Omental fat pad (tissue), 4 donors: ENCODE data around the gene DSTYK. TPM values are rescaled to one million over a fixed set of nuclear protein-coding genes. Genes with fewer than 3 reads are reported as not detected.
"Not testable (repeated sequence)": the region's sequence is repeated elsewhere in the genome, so short reads cannot be mapped to it uniquely, and the experiment has no call there.

Source experiments
- ATAC-seq: fragments of 150-250 bp; one replicate; pipeline ENCODE4 v1.9.1; 2016; ENCODE audit warnings: mild to moderate bottlenecking, moderate library complexity; ENCODE audit not compliant: low FRiP score
- DNase-seq: peaks from one replicate; pipeline ENCODE4 v3.0.0-alpha.2; 2019; ENCODE audit warnings: low spot score
- total RNA-seq, 4 donors: library from RNA; depleted of rRNA; stranded (reverse); fragments of >200 nt; gene quantifications; one replicate each; pipeline ENCODE4 v1.1.0, GENCODE V29; 2016
- TF ChIP-seq, protein P1 (sequence below), 3 donors: fragments of 450-650 bp; IDR thresholded peaks; one replicate each; pipeline ENCODE4 v1.5.1; 2016 to 2017; ENCODE audit warnings: antibody characterized with exemption in 3 of 3, mild to moderate bottlenecking in 3 of 3, moderate library complexity in 2 of 3

DSTYK gene
- total RNA-seq, 4 donors from 2014 or later: 7.6 to 13.0 (median 11.4) TPM

DNA sequence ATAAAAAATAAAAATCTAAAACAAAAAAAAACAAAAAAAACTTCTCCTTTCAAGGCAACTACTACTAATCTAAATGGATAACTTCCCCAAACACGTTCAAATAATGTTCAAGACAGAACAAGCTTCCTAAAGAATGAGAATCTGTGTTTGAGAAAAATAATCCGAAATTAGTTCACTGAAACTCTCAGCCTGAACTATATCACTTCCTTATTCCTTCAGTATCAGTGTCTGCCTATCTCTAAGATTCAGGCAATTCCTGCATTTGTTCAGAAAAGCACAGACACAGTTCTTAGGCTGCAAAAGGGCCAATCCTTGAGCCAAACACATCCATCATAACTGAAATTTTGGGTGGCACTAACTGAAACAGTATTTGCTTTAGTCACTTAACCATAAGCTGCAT is 22.4 kb downstream of the DSTYK start:
- TF ChIP-seq, protein P1, sequence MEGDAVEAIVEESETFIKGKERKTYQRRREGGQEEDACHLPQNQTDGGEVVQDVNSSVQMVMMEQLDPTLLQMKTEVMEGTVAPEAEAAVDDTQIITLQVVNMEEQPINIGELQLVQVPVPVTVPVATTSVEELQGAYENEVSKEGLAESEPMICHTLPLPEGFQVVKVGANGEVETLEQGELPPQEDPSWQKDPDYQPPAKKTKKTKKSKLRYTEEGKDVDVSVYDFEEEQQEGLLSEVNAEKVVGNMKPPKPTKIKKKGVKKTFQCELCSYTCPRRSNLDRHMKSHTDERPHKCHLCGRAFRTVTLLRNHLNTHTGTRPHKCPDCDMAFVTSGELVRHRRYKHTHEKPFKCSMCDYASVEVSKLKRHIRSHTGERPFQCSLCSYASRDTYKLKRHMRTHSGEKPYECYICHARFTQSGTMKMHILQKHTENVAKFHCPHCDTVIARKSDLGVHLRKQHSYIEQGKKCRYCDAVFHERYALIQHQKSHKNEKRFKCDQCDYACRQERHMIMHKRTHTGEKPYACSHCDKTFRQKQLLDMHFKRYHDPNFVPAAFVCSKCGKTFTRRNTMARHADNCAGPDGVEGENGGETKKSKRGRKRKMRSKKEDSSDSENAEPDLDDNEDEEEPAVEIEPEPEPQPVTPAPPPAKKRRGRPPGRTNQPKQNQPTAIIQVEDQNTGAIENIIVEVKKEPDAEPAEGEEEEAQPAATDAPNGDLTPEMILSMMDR (IDR thresholded peaks at IDR 0.05): no peak
- ATAC-seq (no peak), DNase-seq (no peak)

DNA sequence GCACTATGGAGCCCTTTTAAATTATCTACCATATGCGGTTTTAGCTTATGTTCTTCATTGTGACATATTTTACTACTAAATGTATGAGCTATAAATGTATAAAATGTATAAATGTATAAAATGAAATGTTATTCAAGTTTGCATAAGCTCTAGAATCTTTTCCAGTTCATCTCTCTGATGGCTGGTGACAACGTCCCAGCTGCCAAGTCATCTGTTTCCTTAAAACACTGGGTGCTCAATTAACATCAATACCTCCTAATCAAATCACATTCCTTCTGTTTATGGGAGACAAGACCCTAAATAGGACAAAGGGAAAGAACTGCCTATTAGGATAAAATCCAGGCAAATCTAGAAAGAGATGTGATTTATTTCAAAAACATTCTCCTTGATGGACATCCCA is 22.9 kb downstream of the DSTYK start:
- ATAC-seq (no peak), DNase-seq (no peak)
- TF ChIP-seq, protein P1 (IDR thresholded peaks at IDR 0.05): no peak

DNA sequence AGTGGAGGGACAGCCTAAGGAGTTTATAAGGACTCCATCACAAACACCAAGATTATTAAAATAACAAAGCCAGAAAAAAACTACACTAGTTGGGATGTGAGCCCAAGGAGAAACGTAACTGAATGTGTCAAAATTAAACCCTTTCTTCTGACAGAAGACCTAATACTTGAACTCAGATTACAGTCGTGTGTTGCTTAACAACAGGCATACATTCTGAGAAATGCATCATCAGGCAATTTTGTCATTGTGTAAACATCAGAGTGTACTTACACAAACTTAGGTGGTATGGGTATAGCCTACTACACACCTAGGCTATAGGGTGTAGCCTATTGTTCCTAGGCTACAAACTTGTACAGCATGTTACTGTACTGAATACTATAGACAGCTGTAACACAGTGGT is 23.4 kb downstream of the DSTYK start:
- TF ChIP-seq, protein P1 (IDR thresholded peaks at IDR 0.05): no peak
- DNase-seq: no peak
- ATAC-seq: peak; percentile 41

DNA sequence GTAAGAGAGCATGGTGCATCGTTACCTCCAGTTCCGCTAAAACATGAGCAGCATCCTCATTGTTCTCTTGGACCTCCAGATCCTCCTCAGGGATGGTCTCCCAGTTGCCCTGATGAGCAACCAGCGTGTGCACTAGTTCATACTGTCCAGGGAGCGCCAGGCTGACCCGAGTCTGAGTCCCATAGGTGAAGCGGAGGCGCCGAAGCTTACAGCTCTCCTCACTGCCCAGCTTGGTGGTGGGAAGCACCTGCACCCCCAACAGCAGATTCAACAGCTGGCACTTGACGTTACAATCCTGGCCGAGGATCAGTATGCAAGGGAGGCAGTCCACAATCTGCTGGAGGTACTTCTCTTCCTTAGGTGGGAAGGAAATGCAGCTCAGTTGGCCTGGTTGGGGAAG is 24.1 kb downstream of the DSTYK start:
- no peak for DNase-seq
- no peak for ATAC-seq
- TF ChIP-seq, protein P1 (IDR thresholded peaks at IDR 0.05): no peak

DNA sequence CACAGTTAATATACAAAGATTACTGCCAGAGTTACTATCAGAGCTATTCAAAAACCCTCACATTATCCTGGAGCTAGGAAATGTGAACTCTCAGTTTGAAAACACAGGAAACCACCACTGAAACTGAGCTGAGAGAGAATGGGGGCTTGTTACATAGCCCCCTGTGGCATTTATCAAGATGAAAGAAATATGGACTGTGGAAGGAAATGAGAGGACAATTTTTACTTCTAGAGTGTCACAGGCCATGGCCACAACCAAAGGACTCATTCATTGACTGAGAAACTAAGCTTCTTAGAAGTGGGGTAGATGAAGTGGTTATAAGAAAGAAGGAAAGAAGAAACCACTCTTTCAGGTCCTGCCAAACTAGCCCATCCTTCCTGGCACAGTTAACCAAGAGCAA is 25.3 kb downstream of the DSTYK start:
- DNase-seq: no peak
- TF ChIP-seq, protein P1 (IDR thresholded peaks at IDR 0.05): no peak
- no peak for ATAC-seq

DNA sequence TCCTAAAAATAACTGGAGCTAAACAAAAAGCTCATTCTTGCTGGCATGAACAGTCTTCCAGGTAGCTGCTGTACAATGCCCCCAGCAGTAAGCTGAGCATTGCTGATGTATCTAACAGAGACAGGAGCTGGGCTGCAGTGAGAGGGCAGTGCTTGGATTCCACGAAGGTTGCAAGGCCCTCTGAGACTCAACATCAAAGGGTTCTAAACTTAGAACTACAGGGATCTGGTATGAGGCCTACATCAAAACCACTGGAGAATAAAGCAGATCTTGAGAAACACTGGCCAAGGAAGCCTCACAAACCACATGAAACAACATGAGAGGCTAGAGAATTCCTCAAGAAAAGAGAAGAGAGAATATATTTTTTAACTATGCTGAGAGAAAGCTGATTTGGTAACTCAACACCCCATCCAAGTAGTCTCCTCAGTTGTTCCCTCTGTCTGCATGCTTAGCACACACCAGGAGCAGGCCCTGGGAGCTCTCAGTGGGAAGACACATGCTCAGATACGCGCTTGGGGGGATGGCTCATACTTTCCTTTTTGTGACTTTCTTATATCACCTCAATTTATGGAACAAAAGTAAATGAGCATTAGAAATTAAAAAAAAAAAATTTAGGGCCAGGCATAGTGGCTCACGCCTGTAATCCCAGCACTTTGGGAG is 27.7 kb downstream of the DSTYK start:
- no peak for ATAC-seq
- TF ChIP-seq, protein P1 (IDR thresholded peaks at IDR 0.05): no peak
- DNase-seq: no peak

DNA sequence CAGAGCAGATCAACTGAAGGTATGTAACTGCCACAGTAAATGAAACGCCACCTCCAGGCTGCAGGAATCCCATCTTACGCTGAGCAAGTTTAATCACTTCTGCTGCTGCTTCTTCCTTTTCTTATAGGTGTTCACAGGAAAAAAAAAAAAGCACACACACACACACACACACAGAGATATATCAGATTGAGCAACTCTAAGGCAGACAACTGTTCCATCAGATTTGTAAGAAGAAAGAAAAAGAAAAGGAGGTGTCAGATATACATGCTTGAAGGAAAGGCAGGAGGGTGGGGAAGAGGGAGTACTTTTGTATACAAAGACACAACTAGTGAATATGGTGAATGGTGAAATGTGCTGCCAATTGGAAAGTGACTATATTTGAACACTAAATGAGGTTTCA is 28.6 kb downstream of the DSTYK start:
- TF ChIP-seq, protein P1 (IDR thresholded peaks at IDR 0.05): no peak
- ATAC-seq: no peak

DNA sequence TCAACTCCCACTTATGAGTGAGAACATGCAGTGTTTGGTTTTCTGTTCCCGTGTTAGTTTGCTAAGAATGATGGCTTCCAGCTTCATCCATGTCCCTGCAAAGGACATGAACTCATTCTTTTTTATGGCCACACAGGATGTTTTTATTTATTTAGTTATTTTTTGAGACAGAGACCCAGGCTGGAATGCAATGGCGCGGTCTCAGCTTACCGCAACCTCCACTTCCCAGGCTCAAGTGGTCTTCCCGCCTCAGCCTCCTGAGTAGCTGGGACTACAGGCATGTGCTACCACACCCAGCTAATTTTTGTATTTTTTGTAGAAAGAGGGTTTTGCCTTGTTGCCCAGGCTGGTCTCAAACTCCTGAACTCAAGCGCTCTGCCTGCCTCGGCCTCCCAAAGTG is 31.2 kb downstream of the DSTYK start:
- not testable (repeated sequence) for ATAC-seq, DNase-seq

More for the DNA sequence above, 28.6 kb downstream of the DSTYK start:
- no peak for DNase-seq
